Suprapubic skin (tissue), 4 donors: ENCODE measurements around the gene RRP12.

Source experiments
- CTCF ChIP-seq, 2 donors: fragments of 200-600 bp in 1 of 2; fragments of 450-650 bp in 1 of 2; sonication (generic) in 1 of 2; IDR thresholded peaks; one replicate each; pipeline ENCODE4 v1.5.1; 2016 to 2019; ENCODE audit warnings: antibody characterized with exemption in 2 of 2, mild to moderate bottlenecking in 1 of 2, moderate library complexity in 1 of 2
- EP300 ChIP-seq: sonication (generic); formaldehyde crosslinking; IDR thresholded peaks from one replicate; pipeline ENCODE4 v1.6.1; 2017; ENCODE audit warnings: antibody characterized with exemption
- POLR2AphosphoS5 ChIP-seq, 3 donors: sonication (generic); formaldehyde crosslinking; IDR thresholded peaks; one replicate each; pipeline ENCODE4 v1.6.1; 2017; ENCODE audit warnings: antibody characterized with exemption in 3 of 3

DNA sequence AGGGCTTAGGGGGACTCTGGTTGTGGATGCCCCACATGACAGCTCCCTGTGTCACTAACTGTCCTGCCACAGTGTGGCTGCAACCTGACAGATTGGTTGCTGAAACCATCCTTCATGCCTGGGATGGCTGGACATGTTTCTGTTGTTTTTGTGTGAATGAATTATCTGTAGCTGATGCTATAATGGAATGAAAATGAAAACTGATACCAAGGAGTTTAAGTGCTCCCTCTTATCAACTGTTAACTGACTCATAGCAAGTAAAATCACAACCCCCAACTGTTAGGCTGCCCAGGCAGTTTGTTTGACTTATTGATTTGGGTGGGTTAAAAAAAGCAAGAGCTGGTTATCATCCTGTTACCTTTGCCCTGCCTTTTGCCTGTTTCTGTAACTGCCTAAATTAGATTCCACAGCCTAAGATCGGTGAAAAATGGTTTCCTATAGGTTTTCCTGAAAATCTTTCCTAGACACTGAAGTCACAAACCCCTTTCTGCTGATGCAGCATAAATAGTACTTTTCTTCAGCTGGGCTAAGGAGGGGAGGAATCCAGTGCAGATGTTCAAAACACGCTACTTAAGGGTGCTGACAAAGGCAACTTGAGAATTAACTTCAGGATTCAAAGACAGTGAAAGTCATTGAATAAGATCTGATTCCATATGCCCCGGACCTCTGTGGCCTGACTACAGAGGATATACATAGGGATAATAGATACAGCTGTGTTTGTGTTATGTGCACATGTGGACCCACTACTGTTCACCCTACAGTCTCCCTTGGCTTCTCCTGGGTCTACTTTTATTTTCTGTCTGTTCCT, 72.3 kb downstream of the RRP12 start:
- TF ChIP-seq POLR2AphosphoS5 (IDR thresholded peaks at IDR 0.05), result no peak
- no peak for TF ChIP-seq CTCF (IDR thresholded peaks at IDR 0.05)
- TF ChIP-seq EP300, result no peak
